Naive thymus-derived CD4-positive, alpha-beta T cell (primary cell): ENCODE data around the gene NAA40. TPM values are rescaled to one million over a fixed set of nuclear protein-coding genes. Genes with fewer than 3 reads are reported as not detected.

Source experiments
- ATAC-seq: fragments of 150-1000 bp; cut with Tn5 transposase; 2 replicates; pipeline ENCODE4 v1.10.0; 2021; ENCODE audit warnings: mild to moderate bottlenecking, moderate library complexity
- CTCF ChIA-PET: fragments of 350-600 bp; sonication (Branson Sonifier 250); formaldehyde crosslinking; loops from one replicate; lab custom pipeline; 2021; ENCODE audit warnings: antibody characterized with exemption; lab: Charles Lee
- POLR2A ChIA-PET: fragments of 350-600 bp; sonication (Branson Sonifier 250); formaldehyde crosslinking; loops from one replicate; lab custom pipeline; 2021; ENCODE audit warnings: antibody characterized with exemption, inconsistent platforms; lab: Charles Lee
- DNase-seq, 9 donors: peaks; one replicate each; pipeline versions ENCODE4 v3.0.0 to v3.0.0-alpha.2; 2020 to 2022; ENCODE audit warnings: mixed read lengths in 1 of 9
- H3K27ac ChIP-seq: one replicate; pipeline ENCODE4 v1.7.0; 2013; ENCODE audit warnings: mild to moderate bottlenecking, low read depth, low read length, moderate library complexity
- H3K27me3 ChIP-seq, 2 donors: one replicate each; pipeline ENCODE4 v1.7.0; 2013; ENCODE audit warnings: low read length in 2 of 2, mild to moderate bottlenecking in 2 of 2, moderate library complexity in 2 of 2; ENCODE audit not compliant: control insufficient read depth in 2 of 2, insufficient read depth in 2 of 2
- H3K36me3 ChIP-seq, 3 experiments: 1 replicate in 2 of 3; 2 replicates in 1 of 3; pipeline ENCODE4 v1.7.0; 2013; ENCODE audit warnings: low read length in 3 of 3, mild to moderate bottlenecking in 3 of 3, moderate library complexity in 1 of 3; ENCODE audit not compliant: insufficient read depth in 3 of 3, control insufficient read depth in 2 of 3
- H3K4me1 ChIP-seq, 2 donors: one replicate each; pipeline ENCODE4 v1.7.0; 2013; ENCODE audit warnings: low read length in 2 of 2, mild to moderate bottlenecking in 2 of 2, moderate library complexity in 1 of 2; ENCODE audit not compliant: control insufficient read depth in 2 of 2, insufficient read depth in 2 of 2
- H3K4me3 ChIP-seq: 2 replicates; pipeline ENCODE4 v1.7.0; 2013; ENCODE audit warnings: mild to moderate bottlenecking, low read length
- H3K9me3 ChIP-seq, 3 experiments: 1 replicate in 2 of 3; 2 replicates in 1 of 3; pipeline ENCODE4 v1.7.0; 2013; ENCODE audit warnings: low read length in 3 of 3; ENCODE audit not compliant: control insufficient read depth in 2 of 3
- H3K27ac Mint-ChIP-seq, 9 donors: one replicate each; pipeline ENCODE4 v1.8.0; 2020 to 2022; ENCODE audit warnings: mixed read lengths in 9 of 9, mild to moderate bottlenecking in 8 of 9, moderate library complexity in 5 of 9, inconsistent platforms in 2 of 9
- H3K27me3 Mint-ChIP-seq, 5 donors: one replicate each; pipeline ENCODE4 v1.8.0; 2021 to 2022; ENCODE audit warnings: mixed read lengths in 5 of 5, mild to moderate bottlenecking in 1 of 5
- H3K36me3 Mint-ChIP-seq, 5 donors: one replicate each; pipeline ENCODE4 v1.8.0; 2020 to 2022; ENCODE audit warnings: mixed read lengths in 5 of 5, mild to moderate bottlenecking in 3 of 5, inconsistent platforms in 1 of 5
- H3K4me1 Mint-ChIP-seq, 7 donors: one replicate each; pipeline ENCODE4 v1.8.0; 2020 to 2022; ENCODE audit warnings: mixed read lengths in 7 of 7, mild to moderate bottlenecking in 3 of 7, inconsistent platforms in 1 of 7
- H3K4me3 Mint-ChIP-seq, 10 donors: one replicate each; pipeline ENCODE4 v1.8.0; 2020 to 2022; ENCODE audit warnings: mild to moderate bottlenecking in 10 of 10, mixed read lengths in 10 of 10, moderate library complexity in 6 of 10, inconsistent platforms in 2 of 10
- H3K9me3 Mint-ChIP-seq, 11 donors: one replicate each; pipeline ENCODE4 v1.8.0; 2020 to 2022; ENCODE audit warnings: mixed read lengths in 11 of 11, mild to moderate bottlenecking in 4 of 11, inconsistent platforms in 1 of 11, moderate library complexity in 1 of 11
- intact Hi-C, 2 donors: fragments of 100-400 bp; cut with micrococcal nuclease; formaldehyde crosslinking; loops; one replicate each; pipeline ENCODE4 v1.15.1; 2023
- polyA plus RNA-seq, 2 donors: library from polyadenylated mRNA; unstranded; fragments of 300-500 nt; fragmentation: Illumina TruSeq; gene quantifications; one replicate each; pipeline ENCODE4 v1.2.3, GENCODE V29; 2021
- total RNA-seq, 6 experiments: library from RNA in 5 of 6; stranded (reverse) in 5 of 6; gene quantifications; 1 replicate in 5 of 6; 2 replicates in 1 of 6; pipeline ENCODE4 v1.2.3 and lab custom pipeline; 2021 to 2026

Gene NAA40
- total and polyA plus RNA-seq, 7 experiments from 2014 or later: 5.1 to 39.8 (median 24.4) TPM

DNA sequence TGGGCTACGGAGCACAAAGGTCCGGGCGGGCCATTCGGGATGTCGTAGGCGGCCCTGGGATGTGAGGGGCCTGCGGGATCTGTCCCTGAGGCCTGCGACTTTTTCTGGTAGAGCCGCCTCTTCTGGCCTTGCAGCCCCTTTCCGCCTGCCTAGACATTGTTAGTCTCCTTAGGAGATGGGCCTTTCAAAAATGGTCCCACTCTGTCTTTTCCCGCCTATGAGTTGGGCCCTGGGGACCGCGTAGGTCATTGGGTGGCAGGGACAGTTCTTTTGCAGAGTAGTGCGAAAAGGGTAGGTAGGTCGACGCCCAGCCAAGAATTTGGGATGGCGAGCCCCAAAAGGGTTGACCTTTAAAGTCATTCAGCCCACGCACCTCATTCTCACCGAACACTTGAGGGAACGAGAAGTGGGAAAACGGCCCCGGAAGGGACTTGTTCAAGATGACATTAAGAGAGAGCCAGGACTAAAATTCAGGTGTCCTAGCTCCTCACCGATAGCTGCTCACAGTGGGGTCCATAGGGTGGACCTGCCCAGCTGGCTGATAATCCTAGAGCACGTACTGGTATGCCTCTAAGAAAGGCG, 48.2 kb downstream of the NAA40 start:
- Histone ChIP-seq H3K27ac (peak overlapping the region; percentile 89), H3K36me3 (peaks cover 0 to 42% (median 8%) of the 10 kb centered on the region in 3 experiments), H3K27me3 (no peaks in the 10 kb centered on the region), H3K4me1 (peaks cover 14 to 20% of the 10 kb centered on the region in 2 donors), H3K9me3 (no peaks in the 10 kb centered on the region), H3K4me3 (peak overlapping the region; percentile 100)
- no peak for ATAC-seq
- no peak for DNase-seq
- H3K27me3 Mint-ChIP-seq: no peaks in the 10 kb centered on the region
- H3K27ac Mint-ChIP-seq: peak overlapping the region in 7 of 9 donors; percentile 24 to 66 (median 38)
- peaks cover 0 to 2% (median 0%) of the 10 kb centered on the region in 11 donors for H3K9me3 Mint-ChIP-seq
- ChIA-PET POLR2A (interaction anchor here (0.7 to 1.9 kb wide), 4 partner anchors 12 to 1105 kb away, joined by 3 to 16 read pairs (median 4); partner anchors contain the start of gene COX8A), CTCF (interaction anchor here (0.6 to 1.2 kb wide), 3 partner anchors 13 to 150 kb away, joined by 3 read pairs; no protein-coding TSS in a partner anchor)
- H3K4me3 Mint-ChIP-seq: peak overlapping the region; percentile 53 to 91 (median 70)
- peaks cover 11 to 44% (median 35%) of the 10 kb centered on the region in 7 donors for H3K4me1 Mint-ChIP-seq
- intact Hi-C loops: loop anchor here (1.0 to 5.0 kb wide), 7 partner anchors 13 to 330 kb away; partner anchors contain the start of genes COX8A (in 2 of the 2), MACROD1 (in 1 of the 2), MARK2 (in 1 of the 2) and RTN3 (in 1 of the 2)
- H3K36me3 Mint-ChIP-seq: peaks cover 0 to 21% (median 11%) of the 10 kb centered on the region in 5 donors

DNA sequence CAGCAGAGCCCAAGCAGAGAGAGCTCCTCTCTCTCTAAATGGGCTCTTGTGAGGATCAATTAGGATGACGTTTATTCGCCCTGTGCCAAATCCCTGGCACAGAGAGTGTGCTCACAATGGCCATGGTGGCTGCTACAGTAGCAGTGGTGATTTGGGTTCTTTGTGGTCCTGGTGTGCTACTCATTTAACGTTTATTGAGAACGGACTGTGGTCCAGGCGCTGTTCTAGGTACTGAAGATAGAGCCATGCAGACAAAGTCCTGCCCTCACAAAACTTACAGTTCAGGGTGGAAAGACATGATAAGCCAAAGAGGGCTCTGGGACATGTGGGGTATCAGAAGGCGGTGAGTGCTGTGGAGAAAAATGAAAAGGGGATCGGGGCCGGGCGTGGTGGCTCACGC, 52.8 kb downstream of the NAA40 start:
- no peak for DNase-seq
- peaks cover 3 to 72% (median 8%) of the 10 kb centered on the region in 3 experiments for H3K36me3 ChIP-seq
- ATAC-seq: no peak
- no peak overlapping the region for H3K27ac ChIP-seq
- no peaks in the 10 kb centered on the region for H3K9me3 ChIP-seq
- Mint-ChIP-seq H3K9me3 (no peaks in the 10 kb centered on the region), H3K4me1 (peaks cover 12 to 36% (median 25%) of the 10 kb centered on the region in 7 donors), H3K4me3 (no peak overlapping the region), H3K27me3 (no peaks in the 10 kb centered on the region), H3K36me3 (peaks cover 5 to 44% (median 11%) of the 10 kb centered on the region in 5 donors), H3K27ac (peak overlapping the region in 1 of 9 donors; percentile 59)
- peaks cover 10 to 15% of the 10 kb centered on the region in 2 donors for H3K4me1 ChIP-seq
- POLR2A ChIA-PET: no interaction called here
- no peak overlapping the region for H3K4me3 ChIP-seq
- H3K27me3 ChIP-seq: no peaks in the 10 kb centered on the region
- CTCF ChIA-PET: interaction anchor here (2.6 kb wide), 1 partner anchor 10 kb away, joined by 11 read pairs; no protein-coding TSS in a partner anchor
- intact Hi-C loops: no loop called here

DNA sequence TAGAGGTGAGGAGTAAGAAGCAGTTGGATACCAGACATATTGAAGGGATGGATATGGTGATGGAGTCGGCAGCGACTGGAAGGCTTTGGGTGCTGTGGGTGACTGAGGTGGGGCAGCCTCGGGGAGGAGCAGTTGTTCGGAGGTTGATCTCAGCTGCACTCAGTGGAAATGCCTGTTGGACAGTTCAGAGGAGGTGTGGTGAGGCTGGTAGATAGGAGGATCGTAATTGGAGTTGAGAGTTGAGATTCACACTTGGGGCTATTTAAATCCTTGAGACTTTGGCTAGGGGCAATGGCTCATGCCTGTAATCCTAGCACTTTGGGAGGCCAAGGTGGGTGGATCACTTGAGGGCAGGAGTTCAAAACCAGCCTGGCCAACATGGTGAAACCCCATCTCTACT, 54.3 kb downstream of the NAA40 start:
- Mint-ChIP-seq H3K27ac (peak overlapping the region in 4 of 9 donors; percentile 15 to 61 (median 43)), H3K4me3 (no peak overlapping the region), H3K36me3 (peaks cover 8 to 50% (median 15%) of the 10 kb centered on the region in 5 donors), H3K27me3 (no peaks in the 10 kb centered on the region), H3K4me1 (peaks cover 13 to 24% (median 18%) of the 10 kb centered on the region in 7 donors), H3K9me3 (no peaks in the 10 kb centered on the region)
- intact Hi-C loops: no loop called here
- POLR2A ChIA-PET: no interaction called here
- no peaks in the 10 kb centered on the region for H3K27me3 ChIP-seq
- DNase-seq (no peak), ATAC-seq (no peak)
- H3K36me3 ChIP-seq: peaks cover 8 to 87% (median 14%) of the 10 kb centered on the region in 3 experiments
- H3K9me3 ChIP-seq: no peaks in the 10 kb centered on the region
- CTCF ChIA-PET: no interaction called here
- peaks cover 0 to 2% of the 10 kb centered on the region in 2 donors for H3K4me1 ChIP-seq
- H3K27ac ChIP-seq: no peak overlapping the region
- H3K4me3 ChIP-seq: no peak overlapping the region

DNA sequence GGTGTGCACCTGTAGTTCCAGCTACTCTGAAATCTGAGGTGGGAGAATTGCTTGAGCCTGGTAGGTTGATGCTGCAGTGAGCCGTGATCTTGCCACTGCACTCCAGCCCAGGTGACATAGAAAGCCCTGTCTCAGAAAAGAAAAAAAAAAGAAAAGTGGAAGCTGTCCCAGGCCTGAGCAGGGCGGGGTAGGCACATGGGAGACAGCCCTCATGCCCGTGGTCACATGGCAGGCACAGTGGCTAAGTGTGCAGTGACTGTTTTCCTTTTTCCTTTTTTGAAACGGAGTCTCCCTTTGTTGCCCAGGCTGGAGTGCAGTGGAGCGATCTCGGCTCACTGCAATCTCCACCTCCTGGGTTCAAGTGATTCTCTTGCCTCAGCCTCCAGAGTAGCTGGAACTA, 55.2 kb downstream of the NAA40 start:
- H3K4me1 ChIP-seq: no peaks in the 10 kb centered on the region
- ChIA-PET POLR2A (no interaction called here), CTCF (interaction anchor here (0.6 to 1.2 kb wide), 2 partner anchors 154 to 158 kb away, joined by 3 read pairs; no protein-coding TSS in a partner anchor)
- Mint-ChIP-seq H3K9me3 (no peaks in the 10 kb centered on the region), H3K4me1 (peaks cover 9 to 28% (median 15%) of the 10 kb centered on the region in 7 donors), H3K27me3 (no peaks in the 10 kb centered on the region), H3K36me3 (peaks cover 8 to 48% (median 11%) of the 10 kb centered on the region in 5 donors), H3K27ac (no peak overlapping the region), H3K4me3 (no peak overlapping the region)
- DNase-seq (no peak), ATAC-seq (peak; percentile 30)
- H3K36me3 ChIP-seq: peaks cover 8 to 87% (median 14%) of the 10 kb centered on the region in 3 experiments
- intact Hi-C loops: no loop called here
- no peaks in the 10 kb centered on the region for H3K27me3 ChIP-seq
- no peaks in the 10 kb centered on the region for H3K9me3 ChIP-seq
- H3K27ac ChIP-seq: no peak overlapping the region
- no peak overlapping the region for H3K4me3 ChIP-seq

DNA sequence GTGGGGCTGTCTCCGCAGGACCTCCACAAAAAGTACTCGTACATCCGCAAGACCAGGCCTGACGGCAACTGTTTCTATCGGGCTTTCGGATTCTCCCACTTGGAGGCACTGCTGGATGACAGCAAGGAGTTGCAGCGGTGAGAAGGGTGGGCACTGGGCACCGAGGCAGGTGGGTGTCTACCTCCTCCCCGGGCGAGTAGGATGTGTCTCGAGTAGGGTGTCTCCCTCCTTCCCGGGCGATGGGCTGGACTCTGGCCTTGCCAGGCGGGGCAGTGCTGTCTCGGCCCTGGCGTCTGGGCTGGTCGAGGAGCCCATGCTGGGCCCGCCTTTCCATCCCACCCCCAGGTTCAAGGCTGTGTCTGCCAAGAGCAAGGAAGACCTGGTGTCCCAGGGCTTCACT, 57.7 kb downstream of the NAA40 start:
- DNase-seq (no peak), ATAC-seq (no peak)
- no peak overlapping the region for H3K27ac ChIP-seq
- Mint-ChIP-seq H3K27me3 (no peaks in the 10 kb centered on the region), H3K4me3 (no peak overlapping the region), H3K36me3 (peaks cover 4 to 39% (median 9%) of the 10 kb centered on the region in 5 donors), H3K4me1 (peaks cover 7 to 28% (median 11%) of the 10 kb centered on the region in 7 donors), H3K9me3 (no peaks in the 10 kb centered on the region), H3K27ac (no peak overlapping the region)
- CTCF ChIA-PET: no interaction called here
- POLR2A ChIA-PET: no interaction called here
- no peak overlapping the region for H3K4me3 ChIP-seq
- no peaks in the 10 kb centered on the region for H3K27me3 ChIP-seq
- intact Hi-C loops: no loop called here
- H3K36me3 ChIP-seq: peaks cover 7 to 67% (median 8%) of the 10 kb centered on the region in 3 experiments
- peaks cover 8 to 15% of the 10 kb centered on the region in 2 donors for H3K4me1 ChIP-seq
- H3K9me3 ChIP-seq: no peaks in the 10 kb centered on the region

DNA sequence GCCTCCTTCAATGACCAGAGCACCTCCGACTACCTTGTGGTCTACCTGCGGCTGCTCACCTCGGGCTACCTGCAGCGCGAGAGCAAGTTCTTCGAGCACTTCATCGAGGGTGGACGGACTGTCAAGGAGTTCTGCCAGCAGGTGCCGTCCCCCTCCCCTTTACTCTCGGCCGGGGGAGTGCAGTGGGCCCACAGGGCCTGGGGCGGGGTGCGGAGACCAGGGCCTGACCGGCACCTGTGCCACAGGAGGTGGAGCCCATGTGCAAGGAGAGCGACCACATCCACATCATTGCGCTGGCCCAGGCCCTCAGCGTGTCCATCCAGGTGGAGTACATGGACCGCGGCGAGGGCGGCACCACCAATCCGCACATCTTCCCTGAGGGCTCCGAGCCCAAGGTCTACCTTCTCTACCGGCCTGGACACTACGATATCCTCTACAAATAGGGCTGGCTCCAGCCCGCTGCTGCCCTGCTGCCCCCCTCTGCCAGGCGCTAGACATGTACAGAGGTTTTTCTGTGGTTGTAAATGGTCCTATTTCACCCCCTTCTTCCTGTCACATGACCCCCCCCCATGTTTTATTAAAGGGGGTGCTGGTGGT, 58.4 kb downstream of the NAA40 start:
- peaks cover 8 to 15% of the 10 kb centered on the region in 2 donors for H3K4me1 ChIP-seq
- Mint-ChIP-seq H3K4me3 (peak overlapping the region in 1 of 10 donors; percentile 76), H3K9me3 (no peaks in the 10 kb centered on the region), H3K36me3 (peaks cover 4 to 37% (median 9%) of the 10 kb centered on the region in 5 donors), H3K27me3 (peaks cover 0 to 3% (median 0%) of the 10 kb centered on the region in 5 donors), H3K27ac (no peak overlapping the region), H3K4me1 (peaks cover 4 to 28% (median 14%) of the 10 kb centered on the region in 7 donors)
- H3K27me3 ChIP-seq: no peaks in the 10 kb centered on the region
- CTCF ChIA-PET: interaction anchor here (0.5 kb wide), 1 partner anchor 192 kb away, joined by 4 read pairs; no protein-coding TSS in a partner anchor
- POLR2A ChIA-PET: interaction anchor here (0.8 kb wide), 1 partner anchor 54 kb away, joined by 6 read pairs; no protein-coding TSS in a partner anchor
- intact Hi-C loops: no loop called here
- H3K4me3 ChIP-seq: no peak overlapping the region
- H3K36me3 ChIP-seq: peaks cover 5 to 61% (median 8%) of the 10 kb centered on the region in 3 experiments
- ATAC-seq: no peak
- H3K27ac ChIP-seq: no peak overlapping the region
- no peaks in the 10 kb centered on the region for H3K9me3 ChIP-seq
- no peak for DNase-seq
